IPS DF 4.7 (cell line): ENCODE data around the gene MAP3K5.
"Not testable (repeated sequence)": the region's sequence is repeated elsewhere in the genome, so short reads cannot be mapped to it uniquely, and the experiment has no call there.

Experiments
- DNase-seq: peaks from one replicate; pipeline ENCODE4 v3.0.0-alpha.2; 2013; ENCODE audit warnings: low spot score; ENCODE audit errors: extremely low read depth

MAP3K5 gene

DNA sequence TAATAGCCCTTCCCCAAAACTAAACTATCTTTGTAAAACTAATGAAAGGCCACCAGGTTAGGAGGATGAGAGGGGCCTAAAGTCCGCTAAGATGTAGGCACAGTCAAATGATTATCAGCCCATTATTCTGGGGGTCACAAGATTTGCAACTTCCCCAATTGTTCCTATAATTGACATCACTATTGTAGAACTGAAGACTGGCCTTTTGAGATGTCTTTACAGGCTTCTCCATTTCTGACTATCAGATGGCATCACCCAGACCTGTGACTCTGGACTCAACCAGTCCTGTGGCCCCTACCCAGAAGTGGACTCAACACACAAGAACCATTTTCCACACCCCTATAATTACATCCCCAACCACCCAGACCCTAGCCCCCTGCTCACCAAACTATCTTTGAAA is 180.5 kb downstream of the MAP3K5 start:
- DNase-seq, result no peak

DNA sequence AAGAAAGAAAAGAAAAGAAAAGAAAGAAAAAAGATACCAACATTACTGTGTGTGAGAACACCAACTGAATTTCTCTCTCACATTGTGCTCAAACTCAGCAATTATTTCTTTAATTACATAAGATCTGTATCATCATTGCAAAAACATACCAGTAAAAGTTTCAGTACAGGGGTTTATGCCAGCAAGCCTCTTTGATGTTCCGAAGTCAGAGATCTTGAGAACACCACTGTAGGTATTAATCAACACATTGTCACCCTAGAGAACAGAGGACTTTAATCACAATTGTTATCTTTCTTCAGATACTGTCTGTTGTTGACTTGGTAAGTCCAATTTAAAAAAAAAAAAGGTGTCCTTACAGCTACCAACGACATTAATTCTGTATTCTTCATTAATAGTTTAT is 181.1 kb downstream of the MAP3K5 start:
- no peak for DNase-seq

DNA sequence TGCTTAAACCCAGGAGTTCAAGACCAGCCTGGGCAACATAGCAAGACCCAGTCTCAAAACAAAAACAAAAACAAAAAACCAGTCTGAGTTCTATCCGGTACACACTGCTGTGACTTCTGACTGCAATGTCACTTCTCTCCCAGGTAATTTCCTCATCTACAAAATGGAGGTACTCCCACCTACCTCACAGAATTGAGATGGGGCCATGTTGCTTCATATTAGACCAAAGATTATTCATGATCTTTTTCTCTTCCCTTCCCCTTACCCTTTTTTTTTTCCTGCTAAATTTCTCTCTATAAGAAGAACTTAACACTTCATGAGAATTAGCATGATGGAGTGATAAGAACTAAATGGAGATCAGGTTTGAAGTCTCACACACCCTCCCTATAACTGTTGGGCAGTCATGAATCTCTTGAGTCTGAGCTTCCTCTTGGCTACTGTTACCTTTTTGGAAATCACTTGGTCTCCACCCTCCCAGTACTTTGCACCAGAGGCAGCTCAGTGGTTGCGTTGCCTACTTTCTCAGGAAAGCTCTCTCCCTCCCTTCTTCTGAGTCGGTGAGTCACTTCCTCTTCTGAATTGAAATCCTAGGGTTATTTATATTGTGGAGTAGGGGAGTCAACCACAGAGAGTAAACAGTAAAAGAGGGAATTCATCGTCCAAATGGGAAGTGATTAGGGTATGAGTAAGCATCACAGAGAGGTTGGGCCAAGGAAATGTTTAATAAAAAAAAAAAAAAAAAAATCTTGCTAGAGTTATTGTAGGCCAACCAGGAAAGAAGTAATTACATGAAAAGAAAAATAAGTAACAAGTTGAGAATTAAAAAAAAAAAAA is 182.2 kb downstream of the MAP3K5 start:
- DNase-seq, result peak; percentile 46

DNA sequence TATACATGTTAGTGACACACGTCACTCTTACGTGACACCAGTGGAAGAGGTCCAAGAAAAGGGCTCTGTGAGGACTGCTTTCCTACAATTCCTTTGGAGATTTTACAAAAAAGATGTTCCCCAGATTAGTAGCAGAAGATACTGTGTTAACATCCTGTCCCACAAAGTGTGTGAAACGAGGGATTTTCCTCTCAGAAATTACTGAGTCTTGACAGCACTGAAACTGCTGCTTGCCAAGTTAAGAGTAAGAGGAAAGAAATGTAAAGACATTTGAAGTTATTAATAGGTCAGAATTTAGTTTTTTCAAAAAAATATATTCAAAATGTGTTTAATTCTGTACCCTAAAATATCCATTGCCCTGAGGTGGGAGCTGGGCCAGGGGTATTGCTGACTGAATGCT is 183.3 kb downstream of the MAP3K5 start:
- DNase-seq, result no peak

DNA sequence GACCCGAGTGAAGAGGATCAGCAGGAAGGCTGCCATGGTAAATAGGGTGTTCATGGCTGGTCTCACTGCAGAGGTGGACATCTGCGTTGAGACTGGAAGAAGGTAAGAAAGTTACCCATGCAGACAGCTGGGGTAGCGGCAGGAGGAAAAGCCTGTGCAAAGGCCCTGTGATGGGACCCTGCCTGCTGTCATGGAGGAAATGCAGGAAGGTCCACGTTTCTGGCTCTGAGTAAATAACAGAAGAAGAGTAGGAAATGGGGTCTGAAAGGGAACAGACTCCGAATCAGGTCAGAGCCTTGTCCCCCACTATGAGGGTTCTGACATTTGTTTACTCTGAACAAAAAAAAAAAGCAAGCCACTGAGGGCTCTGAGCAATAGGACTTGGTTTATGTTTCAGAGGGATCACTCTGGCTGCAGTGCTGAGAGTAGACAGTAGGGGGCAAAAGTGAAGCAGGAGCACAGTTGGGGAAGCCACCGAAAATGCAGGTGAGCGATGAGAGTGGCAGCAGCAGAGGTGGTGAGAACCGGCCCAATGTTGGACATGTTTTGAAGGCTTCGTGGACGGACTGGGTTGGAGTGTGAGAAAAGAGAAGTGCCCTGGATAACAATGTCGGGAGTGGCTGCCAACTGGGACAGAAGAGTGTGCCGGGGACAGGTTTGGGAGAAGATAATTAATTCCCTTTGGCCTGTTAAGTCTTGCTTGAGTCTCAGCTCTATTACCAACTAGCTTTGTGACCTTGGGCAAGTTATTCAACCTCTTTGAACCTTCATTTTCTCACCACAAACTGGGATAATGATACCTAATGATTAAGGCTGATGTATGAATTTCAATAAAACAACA is 184.1 kb downstream of the MAP3K5 start:
- peak; percentile 88 for DNase-seq

DNA sequence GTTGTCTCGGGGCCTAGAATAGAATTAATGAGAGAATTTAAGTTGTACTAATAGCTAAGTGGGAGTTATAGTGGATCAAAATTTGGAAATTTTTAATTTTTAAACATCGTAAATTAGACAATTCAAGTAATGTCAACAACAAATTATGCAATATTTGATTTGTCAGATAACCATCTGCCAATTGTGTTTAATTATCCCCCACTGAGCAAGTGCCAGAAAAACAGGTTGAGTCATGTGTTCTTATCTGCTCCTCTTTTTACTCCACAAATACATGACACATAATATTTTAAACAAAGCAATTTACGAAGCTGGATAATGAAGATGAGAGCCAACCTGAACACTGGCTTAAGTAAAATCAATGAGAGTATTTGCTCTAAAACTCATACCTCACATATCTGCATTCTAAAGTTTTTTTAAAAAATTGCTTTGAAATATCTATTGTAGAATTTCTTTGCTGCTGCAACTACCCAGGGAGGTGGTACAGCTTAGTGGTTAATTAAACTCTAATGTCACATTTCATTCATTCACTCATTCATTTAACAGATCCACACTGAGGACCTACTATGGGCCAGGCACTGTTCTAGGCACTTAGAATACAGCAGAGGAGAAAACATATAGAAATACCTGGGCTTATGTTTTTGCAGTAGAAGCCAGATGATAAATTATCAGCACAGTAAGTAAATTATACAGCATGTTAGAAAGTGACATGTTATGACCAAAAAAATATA is 184.9 kb downstream of the MAP3K5 start:
- no peak for DNase-seq

DNA sequence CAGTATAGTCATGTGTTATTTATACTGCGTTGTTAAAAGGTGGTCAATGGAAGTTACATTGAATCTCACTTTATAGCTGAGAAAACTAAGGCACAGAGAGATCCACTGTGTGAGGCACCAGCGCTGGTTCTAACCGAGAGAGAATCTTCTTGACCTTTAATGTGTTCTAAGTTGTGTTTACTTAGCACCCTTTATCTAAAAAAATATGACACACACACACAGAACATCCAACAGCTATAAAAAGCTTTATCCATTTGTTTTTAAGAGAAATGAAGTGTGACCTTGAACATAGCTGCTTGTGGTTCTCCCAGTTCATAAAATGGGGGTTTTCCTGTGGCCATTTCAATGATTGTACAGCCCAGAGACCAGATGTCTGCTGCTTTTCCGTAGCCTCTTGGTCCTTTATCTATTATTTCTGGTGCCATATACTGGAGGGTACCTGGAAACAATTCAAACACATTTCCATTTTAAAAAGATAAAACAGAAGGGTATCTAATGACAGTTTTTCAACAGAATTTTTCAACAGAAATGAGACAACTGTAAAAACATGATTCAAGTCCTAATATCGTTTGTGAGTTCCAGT is 187.3 kb downstream of the MAP3K5 start:
- DNase-seq, result no peak

DNA sequence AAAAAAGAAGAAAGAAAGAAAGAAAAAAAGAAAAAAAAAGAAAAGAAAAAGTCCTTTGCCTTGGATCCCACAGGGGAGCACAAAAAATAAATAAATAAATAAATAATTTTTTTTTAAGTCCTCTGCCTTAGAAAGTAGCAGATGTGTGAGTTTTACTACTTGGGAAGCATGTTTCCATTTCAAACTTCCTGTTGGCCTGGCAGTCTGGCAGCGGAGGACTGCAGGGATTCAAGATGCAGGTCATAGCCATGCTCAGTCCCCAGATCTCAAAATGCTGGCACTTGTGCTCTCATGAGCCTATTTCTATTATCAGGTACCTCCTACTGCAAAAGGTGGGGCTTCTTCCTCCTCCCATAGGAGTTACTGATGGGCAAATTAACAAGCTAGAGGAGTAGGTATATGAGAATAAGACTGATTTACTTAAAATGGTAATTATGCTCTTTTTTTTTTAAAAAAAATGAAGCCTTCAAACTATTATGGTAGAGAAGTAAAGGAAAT is 187.9 kb downstream of the MAP3K5 start:
- DNase-seq, result no peak

DNA sequence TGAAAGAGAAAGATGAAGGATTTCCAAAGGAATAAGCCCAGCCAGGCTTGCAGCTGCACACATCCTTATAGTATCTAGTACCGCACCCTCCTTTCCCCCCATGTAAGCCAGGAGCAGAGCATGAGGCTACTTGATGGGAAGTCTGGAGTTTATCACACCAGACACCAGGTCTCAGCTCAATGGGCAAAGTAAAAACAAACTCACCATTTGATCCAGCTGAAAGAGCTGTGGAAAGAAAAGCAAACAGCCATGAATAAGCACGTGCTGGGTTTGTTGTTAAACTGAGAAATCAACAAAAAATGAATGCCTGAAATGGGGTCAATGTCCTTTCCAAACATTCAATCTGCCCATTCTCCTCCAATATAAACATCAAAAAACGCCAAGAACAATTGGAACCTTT is 191.5 kb downstream of the MAP3K5 start:
- no peak for DNase-seq

DNA sequence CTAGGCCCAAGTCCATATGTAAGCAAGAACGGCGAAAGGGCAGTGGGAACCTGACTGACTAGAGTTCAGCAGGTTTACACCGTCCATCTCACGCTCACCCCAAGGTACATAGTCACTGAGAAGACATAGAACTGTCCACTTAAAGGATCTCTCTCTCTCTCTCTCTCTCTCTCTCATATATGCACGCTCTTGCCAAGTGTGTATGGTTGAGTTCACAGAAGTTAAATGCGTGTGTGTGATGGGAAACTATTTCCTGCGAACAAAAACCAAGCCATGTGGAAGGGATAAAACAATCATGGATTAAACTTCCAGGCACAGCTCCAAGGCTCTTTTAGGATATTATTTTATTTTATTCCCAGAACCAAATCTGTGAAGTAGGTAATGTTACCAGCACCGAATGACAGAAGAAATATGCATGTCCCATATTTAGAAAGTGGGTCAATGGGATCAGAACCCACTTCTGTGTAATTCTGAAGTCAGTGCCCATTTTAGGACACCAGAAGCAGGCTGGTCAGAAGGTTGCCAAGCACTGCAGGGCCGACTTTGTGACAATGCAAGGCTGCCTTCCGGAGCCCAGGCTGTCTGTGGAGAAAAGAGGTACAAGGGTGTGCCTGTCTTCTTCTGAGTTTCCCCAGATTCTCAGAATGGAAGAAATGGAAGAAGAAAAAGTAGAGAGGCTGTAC is 192.8 kb downstream of the MAP3K5 start:
- DNase-seq, result no peak

DNA sequence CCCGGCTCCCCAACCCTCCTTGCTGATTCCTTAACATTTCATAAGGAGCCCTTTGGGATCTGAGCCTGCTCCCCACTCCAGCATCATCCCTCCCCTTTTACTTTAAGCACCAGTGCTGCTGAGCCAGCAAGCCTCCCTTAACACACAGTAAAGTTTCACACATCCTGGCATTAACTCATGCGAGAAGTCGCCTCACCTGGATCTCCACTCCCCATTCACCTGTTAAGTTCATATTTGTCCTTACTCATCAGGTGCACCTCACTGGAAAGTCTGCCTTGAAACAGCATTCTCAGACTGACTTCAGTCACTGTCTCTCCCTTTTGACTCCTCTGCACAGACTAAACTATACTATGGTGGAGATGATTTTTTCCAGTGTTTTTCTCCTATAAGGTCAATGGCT is 194.2 kb downstream of the MAP3K5 start:
- no peak for DNase-seq

DNA sequence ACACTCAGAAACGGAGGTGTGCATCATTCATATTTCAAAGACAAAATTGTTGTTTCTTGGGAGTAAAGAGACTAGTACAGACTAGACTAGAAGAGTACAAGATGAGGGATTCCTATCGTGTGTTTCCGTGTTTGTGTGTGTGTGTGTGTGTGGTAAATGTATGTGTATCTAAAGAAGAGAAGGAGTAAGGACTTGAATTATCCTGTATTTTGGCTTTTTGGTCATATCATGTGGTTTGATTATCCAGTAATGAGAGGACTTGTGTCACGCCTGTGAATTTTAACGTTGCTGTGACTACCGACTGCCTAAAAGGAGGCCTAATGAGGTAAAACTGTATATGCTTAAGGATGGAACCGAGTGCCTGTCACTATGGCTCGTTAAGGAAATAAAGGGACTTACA is 197.6 kb downstream of the MAP3K5 start:
- DNase-seq, result no peak

DNA sequence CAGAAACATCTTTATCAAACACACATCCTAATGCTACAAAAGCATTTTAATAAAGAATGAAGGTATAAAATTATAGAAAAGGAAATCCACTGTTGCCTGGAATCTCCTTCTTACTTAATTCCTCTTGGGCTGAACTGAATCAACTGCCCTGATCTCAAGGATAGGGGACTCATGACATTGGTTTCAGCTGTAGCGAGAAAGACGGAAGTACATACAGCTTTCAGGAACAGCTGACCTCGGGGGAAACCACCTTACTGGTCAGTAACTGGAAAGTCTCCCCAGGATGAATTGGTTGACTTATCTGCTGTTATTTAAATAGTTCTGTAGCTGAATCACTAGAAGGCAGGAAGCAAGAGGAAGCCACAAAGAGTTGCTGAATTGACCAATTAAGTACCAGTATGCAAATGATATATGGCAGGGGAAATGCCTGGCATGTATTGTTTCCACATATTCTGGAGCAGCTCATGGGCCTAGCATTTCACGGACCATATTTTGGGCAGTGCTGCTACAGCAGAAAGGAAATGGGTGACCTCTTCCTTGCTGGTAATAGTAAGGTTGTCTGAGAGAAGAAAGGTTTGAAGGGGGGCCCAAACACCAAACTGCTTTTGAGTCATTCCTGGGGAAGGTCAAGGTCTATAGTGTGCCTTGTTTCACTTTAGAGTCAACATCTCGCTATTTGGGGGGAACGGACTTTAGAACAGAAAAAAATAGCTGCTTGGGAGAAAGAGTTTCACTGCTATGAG is 198.4 kb downstream of the MAP3K5 start:
- no peak for DNase-seq

DNA sequence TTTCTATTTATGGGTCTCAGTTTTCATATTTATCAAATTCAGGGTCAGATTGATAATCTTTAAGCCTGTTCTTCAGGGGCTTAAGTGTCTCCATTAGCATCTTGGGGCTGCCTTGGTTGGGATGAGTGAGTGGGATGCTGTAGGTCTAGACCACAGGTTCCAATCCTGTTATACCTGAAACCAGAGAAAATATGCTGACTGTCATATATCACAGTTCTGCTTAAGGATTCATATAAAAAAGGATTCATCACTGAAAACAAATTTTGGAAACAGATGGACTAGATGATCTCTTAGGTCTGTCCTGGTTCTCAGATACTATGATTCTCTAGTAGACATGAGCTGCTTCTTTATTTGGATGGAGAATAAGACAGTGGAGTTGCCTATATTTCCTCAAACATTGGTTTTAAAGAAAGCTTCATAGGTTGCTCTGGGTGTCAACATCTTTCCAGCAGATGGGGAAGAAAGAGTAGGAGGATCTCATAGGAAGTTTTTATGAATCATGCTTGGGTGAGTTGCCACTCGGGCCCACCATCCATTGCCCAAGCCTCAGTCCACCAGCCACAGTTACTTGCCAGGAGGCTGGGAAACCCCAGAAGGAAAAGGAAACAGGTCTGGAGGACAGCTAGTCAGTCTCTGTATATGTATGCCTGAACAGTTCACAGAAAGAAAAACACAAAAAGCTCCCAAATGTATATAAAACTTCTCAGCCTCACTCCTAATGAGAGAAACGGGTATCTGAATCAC is 199.2 kb downstream of the MAP3K5 start:
- DNase-seq, result no peak

DNA sequence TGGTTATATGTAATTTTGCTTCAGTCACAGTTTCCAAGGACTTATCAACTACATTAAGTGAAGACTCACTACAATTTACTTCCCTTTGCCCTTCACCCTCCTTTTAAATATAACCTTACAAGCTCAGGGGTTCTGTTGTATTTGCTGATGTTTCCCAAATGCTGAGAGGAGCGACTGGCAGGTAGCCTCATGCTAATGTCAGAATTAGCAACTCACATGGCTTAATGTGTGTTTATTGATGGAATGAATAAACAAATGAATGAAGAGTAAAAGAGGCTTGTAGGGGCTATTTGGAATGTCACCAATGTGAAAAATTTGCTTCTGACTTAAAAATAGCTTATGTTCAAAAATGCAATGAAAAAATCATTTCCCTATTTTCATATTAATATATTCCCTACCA is 200.7 kb downstream of the MAP3K5 start:
- DNase-seq, result no peak

DNA sequence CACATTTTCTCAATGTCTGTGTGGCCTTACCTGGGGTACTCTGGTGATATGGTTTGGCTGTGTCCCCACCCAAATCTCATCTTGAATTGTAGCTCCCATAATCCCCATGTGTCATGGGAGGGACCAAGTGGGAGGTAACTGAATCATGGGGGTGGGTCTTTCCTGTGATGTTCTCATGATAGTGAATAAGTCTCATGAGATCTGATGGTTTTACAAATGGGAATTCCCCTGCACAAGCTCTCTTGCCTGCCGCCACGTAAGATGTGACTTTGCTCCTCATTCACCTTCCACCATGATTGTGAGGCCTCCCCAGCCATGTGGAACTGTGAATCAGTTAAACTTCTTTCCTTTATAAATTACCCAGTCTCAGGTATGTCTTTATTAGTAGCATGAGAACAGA is 201.4 kb downstream of the MAP3K5 start:
- DNase-seq, result not testable (repeated sequence)

DNA sequence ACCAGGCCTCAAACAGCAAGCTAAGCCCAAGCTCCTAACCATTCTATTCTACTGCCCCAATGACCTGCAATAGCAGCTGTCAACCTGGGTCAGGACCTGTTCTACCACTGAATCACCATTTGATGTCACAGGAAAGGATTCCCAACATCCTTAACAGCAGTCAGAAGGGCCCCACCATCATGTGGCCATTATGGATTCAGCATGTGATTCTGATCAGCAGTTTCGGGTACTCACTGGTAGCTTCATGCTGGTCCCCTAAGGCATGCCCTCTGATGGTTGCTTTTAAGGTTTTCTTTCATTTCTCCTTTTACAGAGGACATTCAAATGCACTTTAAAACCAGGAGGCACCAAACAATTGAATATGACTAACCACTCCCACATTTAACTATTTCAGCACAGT is 204.8 kb downstream of the MAP3K5 start:
- no peak for DNase-seq

DNA sequence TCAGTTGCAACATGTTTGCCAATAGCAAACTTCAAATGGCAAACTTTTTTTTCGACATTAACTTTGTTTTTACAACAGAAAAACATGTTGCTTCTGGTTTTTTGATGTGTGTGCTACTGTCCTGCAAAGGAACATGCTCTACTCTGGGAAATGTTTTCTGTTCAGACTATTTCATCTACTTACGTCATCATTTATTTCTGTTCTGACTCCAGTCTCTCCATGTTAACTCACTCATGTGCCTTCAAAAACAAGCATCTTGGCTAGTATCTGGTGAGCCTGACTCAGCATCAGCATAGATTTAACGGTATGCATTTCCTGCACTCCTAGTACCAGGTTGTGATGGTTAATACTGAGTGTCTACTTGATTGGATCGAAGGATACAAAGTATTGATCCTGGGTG is 206.0 kb downstream of the MAP3K5 start:
- DNase-seq, result no peak

DNA sequence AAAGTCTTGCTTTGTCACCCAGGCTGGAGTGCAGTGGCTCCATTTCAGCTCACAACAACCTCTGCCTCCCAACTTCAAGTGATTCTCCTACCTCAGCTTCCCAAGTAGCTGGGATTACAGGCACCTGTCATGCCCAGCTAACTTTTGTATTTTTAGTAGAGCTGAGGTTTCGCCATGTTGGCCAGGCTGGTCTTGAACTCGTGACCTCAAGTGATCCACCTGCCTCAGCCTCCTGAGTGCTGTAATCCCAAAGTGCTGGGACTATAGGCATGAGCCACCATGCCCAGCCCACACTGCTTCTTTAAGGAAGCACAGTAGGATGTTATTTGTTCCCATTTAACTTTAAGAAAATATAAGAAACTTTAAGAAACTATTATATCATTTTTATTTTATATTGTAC is 206.8 kb downstream of the MAP3K5 start:
- not testable (repeated sequence) for DNase-seq
